A549 (cell line): Measurements from ENCODE around the gene LRP6. TPM values are rescaled to one million over a fixed set of nuclear protein-coding genes. Genes with fewer than 3 reads are reported as not detected.

ENCODE experiments used
- ATAC-seq, 2 experiments: fragments of 200-7000 bp in 1 of 2; fragments of >200 bp in 1 of 2; cut with Nextera tagmentation in 1 of 2; cut with Tn5 transposase in 1 of 2; 3 replicates each; pipeline versions ENCODE4 v1.8.0 to v1.9.1; 2018 to 2020; ENCODE audit warnings: mild to moderate bottlenecking in 1 of 2, moderate library complexity in 1 of 2
- CTCF ChIA-PET: fragments of 300-600 bp; sonication (Branson Sonifier 250); formaldehyde crosslinking; extraction: SDS; loops from one replicate; lab custom pipeline; 2021; ENCODE audit warnings: antibody characterized with exemption, inconsistent platforms; lab: Yijun Ruan, JAX
- POLR2A ChIA-PET: fragments of 350-600 bp; formaldehyde crosslinking; extraction: SDS; loops from one replicate; lab custom pipeline; 2021; ENCODE audit warnings: antibody characterized with exemption, inconsistent platforms; lab: Yijun Ruan, JAX
- DNase-seq, 2 experiments: peaks; one replicate each; pipeline versions ENCODE4 v3.0.0 to v3.0.0-alpha.2; 2011 to 2016; ENCODE audit warnings: low read depth in 1 of 2, low spot score in 1 of 2
- FAIRE-seq: peaks from 2 replicates; lab custom pipeline; 2011; peaks lifted over from hg19 to GRCh38; lab: Jason Lieb, UNC
- H3K27ac ChIP-seq, 2 experiments: fragments of >200 bp; sonication (Bioruptor Twin); formaldehyde crosslinking; 3 replicates each; pipeline ENCODE4 v1.5.1; 2016 to 2017
- H3K4me1 ChIP-seq: fragments of >200 bp; sonication (Bioruptor Twin); formaldehyde crosslinking; 3 replicates; pipeline ENCODE4 v1.6.1; 2016
- H3K4me2 ChIP-seq: fragments of >200 bp; sonication (Bioruptor Twin); formaldehyde crosslinking; 3 replicates; pipeline ENCODE4 v1.6.1; 2016
- H3K4me3 ChIP-seq: fragments of >200 bp; sonication (Bioruptor Twin); formaldehyde crosslinking; 3 replicates; pipeline ENCODE4 v1.5.1; 2016
- H3K9me3 ChIP-seq: fragments of >200 bp; sonication (Bioruptor Twin); formaldehyde crosslinking; 3 replicates; pipeline ENCODE4 v1.6.1; 2016
- BHLHE40 ChIP-seq: IDR thresholded peaks from 2 replicates; pipeline ENCODE4 v1.6.1; 2012; ENCODE audit warnings: low read depth, low read length, inconsistent platforms
- CBX8 ChIP-seq: fragments of 200-600 bp; sonication (generic); IDR thresholded peaks from 2 replicates; pipeline ENCODE4 v1.6.1; 2016
- CEBPB ChIP-seq, 2 experiments: fragments of >200 bp in 1 of 2; sonication (Bioruptor Twin) in 1 of 2; formaldehyde crosslinking in 1 of 2; IDR thresholded peaks; 2 replicates each; pipeline ENCODE4 v1.6.1; 2012 to 2016
- EHMT2 ChIP-seq: fragments of 200-600 bp; sonication (generic); IDR thresholded peaks from 2 replicates; pipeline ENCODE4 v1.6.1; 2016; ENCODE audit warnings: antibody characterized with exemption, low read depth, mild to moderate bottlenecking, moderate library complexity
- ESRRA ChIP-seq: fragments of 150-350 bp; IDR thresholded peaks from 2 replicates; pipeline ENCODE4 v1.6.1; 2014; ENCODE audit warnings: mild to moderate bottlenecking, low read length, borderline replicate concordance
- FOSB ChIP-seq: fragments of 250-450 bp; sonication (Bioruptor Pico); IDR thresholded peaks from 2 replicates; pipeline ENCODE4 v1.5.0; 2020; ENCODE audit warnings: mild to moderate bottlenecking, moderate library complexity
- FOSL2 ChIP-seq, 2 experiments: fragments of 450-650 bp in 1 of 2; fragments of >200 bp in 1 of 2; sonication (Bioruptor Twin) in 1 of 2; formaldehyde crosslinking; IDR thresholded peaks; 2 replicates each; pipeline versions ENCODE4 v1.5.0 to v1.6.1; 2016 to 2020; ENCODE audit warnings: mild to moderate bottlenecking in 1 of 2, moderate library complexity in 1 of 2
- GATA3 ChIP-seq: IDR thresholded peaks from 2 replicates; pipeline ENCODE4 v1.6.1; 2012; ENCODE audit warnings: borderline replicate concordance
- HOXB13 ChIP-seq: fragments of 250-450 bp; sonication (Bioruptor Pico); IDR thresholded peaks from 2 replicates; pipeline ENCODE4 v1.5.0; 2020; ENCODE audit warnings: low read depth, mild to moderate bottlenecking, moderate library complexity
- HOXB5 ChIP-seq: fragments of 250-450 bp; sonication (Bioruptor Pico); IDR thresholded peaks from 2 replicates; pipeline ENCODE4 v1.5.0; 2020; ENCODE audit warnings: mild to moderate bottlenecking, moderate library complexity
- JUN ChIP-seq, 2 experiments: fragments of >200 bp; sonication (Bioruptor Twin); formaldehyde crosslinking; IDR thresholded peaks; 2 replicates in 1 of 2; 3 replicates in 1 of 2; pipeline ENCODE4 v1.6.1; 2016 to 2017
- JUNB ChIP-seq: fragments of >200 bp; sonication (Bioruptor Twin); formaldehyde crosslinking; IDR thresholded peaks from 2 replicates; pipeline ENCODE4 v1.6.1; 2016
- MAFK ChIP-seq: fragments of 450-650 bp; IDR thresholded peaks from 2 replicates; pipeline ENCODE4 v1.6.1; 2014; ENCODE audit not compliant: partially characterized antibody
- MYC ChIP-seq: IDR thresholded peaks from 2 replicates; pipeline ENCODE4 v1.6.1; 2012; ENCODE audit warnings: mild to moderate bottlenecking, inconsistent platforms, low read length, improper control_type of control experiment, borderline replicate concordance
- NFE2L2 ChIP-seq: fragments of 150-350 bp; conservative IDR thresholded peaks from 2 replicates; pipeline ENCODE4 v1.6.1; 2014; ENCODE audit warnings: low read length
- NPAS2 ChIP-seq: fragments of 250-450 bp; sonication (Bioruptor Pico); IDR thresholded peaks from 2 replicates; pipeline ENCODE4 v1.8.0; 2022; ENCODE audit warnings: mild to moderate bottlenecking, moderate library complexity, borderline replicate concordance
- NR3C1 ChIP-seq: fragments of >200 bp; sonication (Bioruptor Twin); formaldehyde crosslinking; IDR thresholded peaks from 3 replicates; pipeline ENCODE4 v1.6.1; 2017
- PHF8 ChIP-seq: fragments of 200-600 bp; sonication (generic); IDR thresholded peaks from 2 replicates; pipeline ENCODE4 v1.6.1; 2016; ENCODE audit warnings: low read depth, mild to moderate bottlenecking, antibody characterized with exemption, moderate library complexity, borderline replicate concordance
- POLR2A ChIP-seq: IDR thresholded peaks from 2 replicates; pipeline ENCODE4 v1.6.1; 2012; ENCODE audit warnings: mild to moderate bottlenecking, low read length
- POLR2AphosphoS2 ChIP-seq: conservative IDR thresholded peaks from 2 replicates; pipeline ENCODE4 v1.6.1; 2012; ENCODE audit warnings: low read length, improper control_type of control experiment, inconsistent platforms
- RAD21 ChIP-seq, 2 experiments: fragments of >200 bp in 1 of 2; sonication (Bioruptor Twin) in 1 of 2; formaldehyde crosslinking in 1 of 2; IDR thresholded peaks in 1 of 2; conservative IDR thresholded peaks in 1 of 2; 2 replicates in 1 of 2; 3 replicates in 1 of 2; pipeline ENCODE4 v1.6.1; 2012 to 2018; ENCODE audit warnings: inconsistent platforms in 1 of 2
- RNF2 ChIP-seq: fragments of 200-600 bp; sonication (generic); IDR thresholded peaks from 2 replicates; pipeline ENCODE4 v1.6.1; 2016; ENCODE audit warnings: low read depth, mild to moderate bottlenecking, antibody characterized with exemption, moderate library complexity, borderline replicate concordance
- SREBF2 ChIP-seq: fragments of 450-650 bp; IDR thresholded peaks from 2 replicates; pipeline ENCODE4 v1.6.1; 2014; ENCODE audit warnings: mild to moderate bottlenecking, moderate library complexity
- ZC3H11A ChIP-seq: fragments of 450-650 bp; IDR thresholded peaks from 2 replicates; pipeline ENCODE4 v1.6.1; 2014; ENCODE audit warnings: antibody characterized with exemption, mild to moderate bottlenecking
- WGBS: methylation state at CpG from one replicate; pipeline ENCODE4 v1.1.6; 2017; ENCODE audit errors: missing lambda C conversion rate; 5-methylcytosine and 5-hydroxymethylcytosine counted together
- polyA plus RNA-seq, 4 experiments: library from polyadenylated mRNA; depleted of rRNA in 3 of 4; stranded (reverse); fragments of >200 nt; fragmentation: RNase III in 1 of 4; extraction: RNeasy Plus Mini Kit Qiagen cat#74134 plus additional on column Dnase treatment in 1 of 4; gene quantifications; 2 replicates in 3 of 4; 3 replicates in 1 of 4; pipeline ENCODE4 v1.2.3, GENCODE V29; 2011 to 2017
- TF ChIP-seq, protein P1 (sequence below): fragments of 200-600 bp; sonication (generic); IDR thresholded peaks from 2 replicates; pipeline ENCODE4 v1.6.1; 2016; ENCODE audit warnings: antibody characterized with exemption, mild to moderate bottlenecking, moderate library complexity
- TF ChIP-seq, protein P2 (sequence below): fragments of 450-650 bp; IDR thresholded peaks from 2 replicates; pipeline ENCODE4 v1.6.1; 2014; ENCODE audit warnings: antibody characterized with exemption
- TF ChIP-seq, protein P3 (sequence below): IDR thresholded peaks from 2 replicates; pipeline ENCODE4 v1.6.1; 2012; ENCODE audit warnings: low read depth, borderline replicate concordance

Gene LRP6
- polyA plus RNA-seq, 2 of the 4 experiments (the other 2 are of a cell fraction): 26.6 to 50.3 TPM

DNA sequence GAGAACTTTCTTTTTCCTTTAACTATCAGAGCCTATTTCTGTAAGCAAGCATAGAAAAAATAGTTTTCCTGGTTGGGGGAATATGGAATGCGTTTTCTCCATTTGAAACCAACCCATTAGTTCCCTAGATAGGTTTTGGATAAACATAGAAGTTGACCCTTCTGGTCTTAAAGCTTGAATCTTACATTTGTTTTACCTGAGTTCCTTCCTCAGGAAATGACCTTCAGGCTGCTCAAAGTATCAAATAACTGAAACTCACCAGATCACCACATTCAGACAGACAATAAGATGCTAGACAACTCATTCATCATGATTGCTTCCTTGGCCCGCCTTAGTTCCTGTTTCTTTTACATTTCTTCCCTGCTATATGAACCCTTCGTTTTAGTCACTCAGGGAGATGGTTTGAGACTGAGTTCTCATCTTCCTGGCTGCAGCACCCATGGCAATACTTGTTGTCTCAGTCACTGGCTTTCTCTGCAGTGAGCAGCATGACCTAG lies 52.2 kb downstream of the LRP6 start:
- Histone ChIP-seq H3K4me2 (peak overlapping the region; percentile 92), H3K9me3 (no peaks in the 10 kb centered on the region), H3K4me3 (peak overlapping the region; percentile 10; the same call in 2 of the 3 replicates), H3K4me1 (peaks cover 71% of the 10 kb centered on the region), H3K27ac (peak overlapping the region; percentile 89 to 98)
- peak; percentile 94 for FAIRE-seq
- ATAC-seq: peak; percentile 55 to 84; a peak in 4 of 6 replicates
- TF ChIP-seq EHMT2 (no peak), RAD21 (conservative IDR thresholded peaks at IDR 0.05 in 1 of 2, IDR thresholded peaks at IDR 0.05 in 1 of 2) (peak in 1 of 2 experiments; percentile 1; a peak in 1 of 5 replicates), POLR2A (no peak), HOXB13 (CRISPR knock-in tag) (0 out of 2 replicates have a peak, but pooled peaks have one; percentile 8), POLR2AphosphoS2 (no peak), NR3C1 (no peak), NPAS2 (CRISPR knock-in tag) (no peak), MAFK (no peak), GATA3 (peak; percentile 45; the same call in 1 of the 2 replicates), SREBF2 (no peak), NFE2L2 (no peak), JUN (IDR thresholded peaks at IDR 0.05) (no peak; a peak in 1 of 5 replicates), FOSB (no peak), PHF8 (no peak), FOSL2 (IDR thresholded peaks at IDR 0.05) (no peak), FOSL2 (CRISPR knock-in tag; IDR thresholded peaks at IDR 0.05) (no peak; the same call in 1 of the 2 replicates), ZC3H11A (no peak), MYC (no peak), HOXB5 (CRISPR knock-in tag) (peak; percentile 88), BHLHE40 (no peak), JUNB (no peak), CEBPB (IDR thresholded peaks at IDR 0.05) (peak in 1 of 2 experiments; percentile 9; a peak in 1 of 4 replicates), ESRRA (no peak), CBX8 (no peak), RNF2 (no peak)
- TF ChIP-seq, protein P1, sequence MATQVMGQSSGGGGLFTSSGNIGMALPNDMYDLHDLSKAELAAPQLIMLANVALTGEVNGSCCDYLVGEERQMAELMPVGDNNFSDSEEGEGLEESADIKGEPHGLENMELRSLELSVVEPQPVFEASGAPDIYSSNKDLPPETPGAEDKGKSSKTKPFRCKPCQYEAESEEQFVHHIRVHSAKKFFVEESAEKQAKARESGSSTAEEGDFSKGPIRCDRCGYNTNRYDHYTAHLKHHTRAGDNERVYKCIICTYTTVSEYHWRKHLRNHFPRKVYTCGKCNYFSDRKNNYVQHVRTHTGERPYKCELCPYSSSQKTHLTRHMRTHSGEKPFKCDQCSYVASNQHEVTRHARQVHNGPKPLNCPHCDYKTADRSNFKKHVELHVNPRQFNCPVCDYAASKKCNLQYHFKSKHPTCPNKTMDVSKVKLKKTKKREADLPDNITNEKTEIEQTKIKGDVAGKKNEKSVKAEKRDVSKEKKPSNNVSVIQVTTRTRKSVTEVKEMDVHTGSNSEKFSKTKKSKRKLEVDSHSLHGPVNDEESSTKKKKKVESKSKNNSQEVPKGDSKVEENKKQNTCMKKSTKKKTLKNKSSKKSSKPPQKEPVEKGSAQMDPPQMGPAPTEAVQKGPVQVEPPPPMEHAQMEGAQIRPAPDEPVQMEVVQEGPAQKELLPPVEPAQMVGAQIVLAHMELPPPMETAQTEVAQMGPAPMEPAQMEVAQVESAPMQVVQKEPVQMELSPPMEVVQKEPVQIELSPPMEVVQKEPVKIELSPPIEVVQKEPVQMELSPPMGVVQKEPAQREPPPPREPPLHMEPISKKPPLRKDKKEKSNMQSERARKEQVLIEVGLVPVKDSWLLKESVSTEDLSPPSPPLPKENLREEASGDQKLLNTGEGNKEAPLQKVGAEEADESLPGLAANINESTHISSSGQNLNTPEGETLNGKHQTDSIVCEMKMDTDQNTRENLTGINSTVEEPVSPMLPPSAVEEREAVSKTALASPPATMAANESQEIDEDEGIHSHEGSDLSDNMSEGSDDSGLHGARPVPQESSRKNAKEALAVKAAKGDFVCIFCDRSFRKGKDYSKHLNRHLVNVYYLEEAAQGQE: no peak
- TF ChIP-seq, protein P2, sequence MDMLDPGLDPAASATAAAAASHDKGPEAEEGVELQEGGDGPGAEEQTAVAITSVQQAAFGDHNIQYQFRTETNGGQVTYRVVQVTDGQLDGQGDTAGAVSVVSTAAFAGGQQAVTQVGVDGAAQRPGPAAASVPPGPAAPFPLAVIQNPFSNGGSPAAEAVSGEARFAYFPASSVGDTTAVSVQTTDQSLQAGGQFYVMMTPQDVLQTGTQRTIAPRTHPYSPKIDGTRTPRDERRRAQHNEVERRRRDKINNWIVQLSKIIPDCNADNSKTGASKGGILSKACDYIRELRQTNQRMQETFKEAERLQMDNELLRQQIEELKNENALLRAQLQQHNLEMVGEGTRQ: no peak
- TF ChIP-seq, protein P3, sequence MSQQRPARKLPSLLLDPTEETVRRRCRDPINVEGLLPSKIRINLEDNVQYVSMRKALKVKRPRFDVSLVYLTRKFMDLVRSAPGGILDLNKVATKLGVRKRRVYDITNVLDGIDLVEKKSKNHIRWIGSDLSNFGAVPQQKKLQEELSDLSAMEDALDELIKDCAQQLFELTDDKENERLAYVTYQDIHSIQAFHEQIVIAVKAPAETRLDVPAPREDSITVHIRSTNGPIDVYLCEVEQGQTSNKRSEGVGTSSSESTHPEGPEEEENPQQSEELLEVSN: no peak
- CTCF ChIA-PET: interaction anchor here (2.0 kb wide), 1 partner anchor 14 kb away, joined by 4 read pairs; no protein-coding TSS in a partner anchor
- 2% methylated on average over 3 of the region's 3 CpGs for WGBS
- POLR2A ChIA-PET: interaction anchor here (1.0 kb wide), 1 partner anchor 52 kb away, joined by 3 read pairs; the partner anchor contains the start of gene LRP6
- peak in 1 of 2 experiments; percentile 87 for DNase-seq
